ENCODE measurements around the gene ZNF575. TPM values are rescaled to one million over a fixed set of nuclear protein-coding genes. Genes with fewer than 3 reads are reported as not detected.

The ZNF575 gene
- polyA plus RNA-seq, 1 donor from 2014 or later, result not detected

DNA sequence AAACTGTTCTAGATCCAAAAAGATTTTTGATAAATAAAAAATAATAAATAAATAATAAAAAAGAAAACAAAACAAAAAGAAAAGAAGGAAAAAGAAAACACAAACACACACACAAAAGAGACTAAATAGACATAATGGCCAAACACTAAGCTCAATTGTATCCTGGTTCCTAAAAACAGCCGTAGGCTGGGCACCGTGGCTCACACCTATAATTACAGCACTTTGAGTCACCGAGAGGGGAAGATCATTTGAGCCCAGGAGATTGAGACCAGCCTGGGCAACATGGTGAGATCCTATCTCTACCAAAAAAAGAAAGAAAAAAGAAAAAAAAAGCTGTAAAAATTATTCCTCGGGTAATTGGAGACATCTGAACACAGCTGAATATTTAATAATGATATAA is 14.9 kb upstream of the ZNF575 start:
- no peaks in the 10 kb centered on the region for H4K20me1 ChIP-seq (ENCODE audit: insufficient read depth)
- H3K9ac ChIP-seq (ENCODE audit: low read length), result no peak overlapping the region
- no peaks in the 10 kb centered on the region for H3F3A ChIP-seq (ENCODE audit: insufficient read depth, low read length, poor library complexity, severe bottlenecking)
- TF ChIP-seq CTCF (IDR thresholded peaks at IDR 0.05; ENCODE audit: poor library complexity, severe bottlenecking), result no peak
- TF ChIP-seq SMC3 (conservative IDR thresholded peaks at IDR 0.05; ENCODE audit: poor library complexity), result no peak
- TF ChIP-seq REST (IDR thresholded peaks at IDR 0.05; ENCODE audit: borderline replicate concordance), result no peak
- TF ChIP-seq RAD21 (conservative IDR thresholded peaks at IDR 0.05), result no peak
- TF ChIP-seq MXI1 (conservative IDR thresholded peaks at IDR 0.05; ENCODE audit: poor library complexity, severe bottlenecking), result no peak
- TF ChIP-seq EZH2 (IDR thresholded peaks at IDR 0.05; ENCODE audit: borderline replicate concordance, insufficient read depth, low read length, poor library complexity, severe bottlenecking), result no peak
- no peak for TF ChIP-seq EP300 (conservative IDR thresholded peaks at IDR 0.05; ENCODE audit: poor library complexity, severe bottlenecking)
- TF ChIP-seq POLR2AphosphoS5 (IDR thresholded peaks at IDR 0.05), result no peak
- no peak for TF ChIP-seq TAF1 (IDR thresholded peaks at IDR 0.05; ENCODE audit: low read depth)
- no peaks in the 10 kb centered on the region for H3K9me3 ChIP-seq (ENCODE audit: low read length)
- H2AFZ ChIP-seq (ENCODE audit: low read depth, low read length), result no peak overlapping the region
- H3K36me3 ChIP-seq (ENCODE audit: insufficient read depth, low read length), result no peaks in the 10 kb centered on the region
- H3K27ac ChIP-seq (ENCODE audit: low read length), result no peak overlapping the region
- no peaks in the 10 kb centered on the region for H3K27me3 ChIP-seq (ENCODE audit: insufficient read depth, low read depth, low read length)
- H3K4me3 ChIP-seq (ENCODE audit: low read length), result no peak overlapping the region
- no peak overlapping the region for H3K4me2 ChIP-seq (ENCODE audit: low read length)
- H3K79me2 ChIP-seq (replicated peaks; ENCODE audit: insufficient read depth, low read length), result no peaks in the 10 kb centered on the region
- H3K9me2 ChIP-seq (ENCODE audit: insufficient read depth, low read length), result no peaks in the 10 kb centered on the region

- Histone ChIP-seq H3K9me2 (ENCODE audit: insufficient read depth, low read length) (no peaks in the 10 kb centered on the region), H3F3A (ENCODE audit: insufficient read depth, low read length, poor library complexity, severe bottlenecking) (no peaks in the 10 kb centered on the region), H3K36me3 (ENCODE audit: insufficient read depth, low read length) (no peaks in the 10 kb centered on the region), H3K9me3 (ENCODE audit: low read length) (no peaks in the 10 kb centered on the region), H3K9ac (ENCODE audit: low read length) (no peak overlapping the region), H2AFZ (ENCODE audit: low read depth, low read length) (no peak overlapping the region), H3K4me3 (ENCODE audit: low read length) (no peak overlapping the region), H3K4me2 (ENCODE audit: low read length) (no peak overlapping the region), H3K79me2 (replicated peaks; ENCODE audit: insufficient read depth, low read length) (no peaks in the 10 kb centered on the region), H3K27ac (ENCODE audit: low read length) (no peak overlapping the region), H3K27me3 (ENCODE audit: insufficient read depth, low read depth, low read length) (no peaks in the 10 kb centered on the region), H4K20me1 (ENCODE audit: insufficient read depth) (no peaks in the 10 kb centered on the region)
- no peak for TF ChIP-seq REST (IDR thresholded peaks at IDR 0.05; ENCODE audit: borderline replicate concordance)
- no peak for TF ChIP-seq EZH2 (IDR thresholded peaks at IDR 0.05; ENCODE audit: borderline replicate concordance, insufficient read depth, low read length, poor library complexity, severe bottlenecking)
- peak; percentile 95 for TF ChIP-seq RAD21 (conservative IDR thresholded peaks at IDR 0.05)
- no peak for TF ChIP-seq MXI1 (conservative IDR thresholded peaks at IDR 0.05; ENCODE audit: poor library complexity, severe bottlenecking)
- no peak for TF ChIP-seq EP300 (conservative IDR thresholded peaks at IDR 0.05; ENCODE audit: poor library complexity, severe bottlenecking)
- TF ChIP-seq CTCF (IDR thresholded peaks at IDR 0.05; ENCODE audit: poor library complexity, severe bottlenecking), result peak; percentile 91
- TF ChIP-seq TAF1 (IDR thresholded peaks at IDR 0.05; ENCODE audit: low read depth), result no peak
- TF ChIP-seq SMC3 (conservative IDR thresholded peaks at IDR 0.05; ENCODE audit: poor library complexity), result peak; percentile 92
- TF ChIP-seq POLR2AphosphoS5 (IDR thresholded peaks at IDR 0.05), result no peak
These were observed 13.4 kb upstream of the ZNF575 start for GRCh38 chr19:43519436-43520088.
